HepG2 (cell line): ENCODE measurements around the gene TAF8.

Experiments
- ATF2 ChIP-seq: sonication (generic); formaldehyde crosslinking; IDR thresholded peaks from 2 replicates; pipeline ENCODE4 v1.4.0; 2020; ENCODE audit warnings: missing genetic modification reagents
- CHD4 ChIP-seq: fragments of 200-600 bp; sonication (generic); IDR thresholded peaks from 2 replicates; pipeline ENCODE4 v1.7.0; 2017; ENCODE audit warnings: mild to moderate bottlenecking, low read length, borderline replicate concordance
- JUN ChIP-seq: sonication (generic); formaldehyde crosslinking; IDR thresholded peaks from 2 replicates; pipeline ENCODE4 v1.4.0; 2020; ENCODE audit warnings: mild to moderate bottlenecking, missing genetic modification reagents
- RAD21 ChIP-seq: fragments of 450-650 bp; formaldehyde crosslinking; IDR thresholded peaks from 2 replicates; pipeline ENCODE4 v1.5.0; 2020; ENCODE audit warnings: mild to moderate bottlenecking

DNA sequence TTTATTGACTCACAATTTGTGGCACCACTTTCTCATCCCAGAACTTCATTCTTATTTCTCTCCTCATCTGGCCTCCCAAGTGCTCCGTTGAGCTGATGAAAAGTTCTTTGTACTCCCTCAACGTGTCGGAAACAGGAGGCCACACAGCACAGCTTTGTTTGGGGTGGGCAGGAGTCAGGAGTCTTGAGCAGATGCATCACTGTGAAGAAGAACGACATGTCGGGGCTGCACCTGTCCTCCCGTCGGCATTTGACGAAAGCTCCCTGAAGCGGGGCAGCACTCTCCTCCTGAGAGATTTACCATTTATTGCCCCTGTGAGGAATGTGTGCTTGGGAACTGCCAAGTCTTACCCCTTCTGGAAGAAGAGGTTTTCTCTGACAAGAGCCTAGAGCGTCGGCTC lies 28.1 kb downstream of the TAF8 start:
- no peak for TF ChIP-seq CHD4
- no peak for TF ChIP-seq ATF2 (CRISPR knock-in tag)
- TF ChIP-seq RAD21, result no peak
- TF ChIP-seq JUN (CRISPR knock-in tag), result no peak
